ENCODE measurements around the gene FNDC1.

Gene FNDC1

DNA sequence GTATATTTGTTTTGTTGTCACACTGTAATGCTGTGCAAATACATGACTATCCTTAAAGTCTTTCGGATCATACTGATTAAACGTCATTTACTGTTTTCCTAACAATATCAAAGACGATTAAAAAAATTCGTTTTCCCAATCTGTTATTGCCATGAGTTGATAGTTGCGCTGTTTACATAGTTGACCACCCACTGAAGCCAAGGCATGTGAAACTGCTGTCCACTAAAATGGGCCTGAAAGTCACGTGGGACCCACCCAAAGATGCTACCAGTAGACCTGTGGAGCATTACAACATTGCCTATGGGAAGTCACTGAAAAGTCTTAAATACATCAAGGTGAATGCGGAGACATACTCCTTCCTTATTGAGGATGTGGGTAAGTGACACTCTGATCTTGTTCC, 28.1 kb downstream of the FNDC1 start:
- no peaks in the 10 kb centered on the region for H3K4me1 ChIP-seq
- DNase-seq: no peak
- TF ChIP-seq, protein P1, sequence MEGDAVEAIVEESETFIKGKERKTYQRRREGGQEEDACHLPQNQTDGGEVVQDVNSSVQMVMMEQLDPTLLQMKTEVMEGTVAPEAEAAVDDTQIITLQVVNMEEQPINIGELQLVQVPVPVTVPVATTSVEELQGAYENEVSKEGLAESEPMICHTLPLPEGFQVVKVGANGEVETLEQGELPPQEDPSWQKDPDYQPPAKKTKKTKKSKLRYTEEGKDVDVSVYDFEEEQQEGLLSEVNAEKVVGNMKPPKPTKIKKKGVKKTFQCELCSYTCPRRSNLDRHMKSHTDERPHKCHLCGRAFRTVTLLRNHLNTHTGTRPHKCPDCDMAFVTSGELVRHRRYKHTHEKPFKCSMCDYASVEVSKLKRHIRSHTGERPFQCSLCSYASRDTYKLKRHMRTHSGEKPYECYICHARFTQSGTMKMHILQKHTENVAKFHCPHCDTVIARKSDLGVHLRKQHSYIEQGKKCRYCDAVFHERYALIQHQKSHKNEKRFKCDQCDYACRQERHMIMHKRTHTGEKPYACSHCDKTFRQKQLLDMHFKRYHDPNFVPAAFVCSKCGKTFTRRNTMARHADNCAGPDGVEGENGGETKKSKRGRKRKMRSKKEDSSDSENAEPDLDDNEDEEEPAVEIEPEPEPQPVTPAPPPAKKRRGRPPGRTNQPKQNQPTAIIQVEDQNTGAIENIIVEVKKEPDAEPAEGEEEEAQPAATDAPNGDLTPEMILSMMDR (IDR thresholded peaks at IDR 0.05; ENCODE audit: low read depth, low read length): no peak
- no peaks in the 10 kb centered on the region for H3K36me3 ChIP-seq
- H3K4me3 ChIP-seq (ENCODE audit: low read depth, low read length): no peak overlapping the region
- H3K27me3 ChIP-seq: peaks cover 22% of the 10 kb centered on the region
- no peaks in the 10 kb centered on the region for H3K9me3 ChIP-seq

DNA sequence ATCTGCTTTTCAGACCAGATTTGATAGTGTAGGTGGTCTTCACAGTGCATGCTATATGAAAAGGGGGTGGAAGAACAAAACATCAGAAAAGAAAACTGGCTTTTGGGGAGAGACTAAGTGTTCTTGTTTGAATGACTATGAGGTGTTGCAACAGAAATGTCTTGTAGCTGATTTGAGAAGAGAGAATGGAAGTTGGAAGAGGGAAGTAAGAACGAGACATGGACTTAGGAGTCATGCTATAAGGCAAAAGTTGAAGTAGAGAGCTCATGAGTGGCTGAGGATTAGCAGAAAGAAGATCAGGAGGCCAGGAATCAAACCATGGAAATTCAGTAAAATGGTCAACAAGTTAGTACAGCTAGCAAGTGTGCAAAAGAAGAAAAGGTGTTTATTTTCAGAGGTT, 32.1 kb downstream of the FNDC1 start:
- TF ChIP-seq, protein P1 (IDR thresholded peaks at IDR 0.05; ENCODE audit: low read depth, low read length): no peak
- Histone ChIP-seq H3K4me3 (ENCODE audit: low read depth, low read length) (no peak overlapping the region), H3K9me3 (no peaks in the 10 kb centered on the region), H3K4me1 (no peaks in the 10 kb centered on the region), H3K27me3 (peaks cover 21% of the 10 kb centered on the region), H3K36me3 (no peaks in the 10 kb centered on the region)
- no peak for DNase-seq

DNA sequence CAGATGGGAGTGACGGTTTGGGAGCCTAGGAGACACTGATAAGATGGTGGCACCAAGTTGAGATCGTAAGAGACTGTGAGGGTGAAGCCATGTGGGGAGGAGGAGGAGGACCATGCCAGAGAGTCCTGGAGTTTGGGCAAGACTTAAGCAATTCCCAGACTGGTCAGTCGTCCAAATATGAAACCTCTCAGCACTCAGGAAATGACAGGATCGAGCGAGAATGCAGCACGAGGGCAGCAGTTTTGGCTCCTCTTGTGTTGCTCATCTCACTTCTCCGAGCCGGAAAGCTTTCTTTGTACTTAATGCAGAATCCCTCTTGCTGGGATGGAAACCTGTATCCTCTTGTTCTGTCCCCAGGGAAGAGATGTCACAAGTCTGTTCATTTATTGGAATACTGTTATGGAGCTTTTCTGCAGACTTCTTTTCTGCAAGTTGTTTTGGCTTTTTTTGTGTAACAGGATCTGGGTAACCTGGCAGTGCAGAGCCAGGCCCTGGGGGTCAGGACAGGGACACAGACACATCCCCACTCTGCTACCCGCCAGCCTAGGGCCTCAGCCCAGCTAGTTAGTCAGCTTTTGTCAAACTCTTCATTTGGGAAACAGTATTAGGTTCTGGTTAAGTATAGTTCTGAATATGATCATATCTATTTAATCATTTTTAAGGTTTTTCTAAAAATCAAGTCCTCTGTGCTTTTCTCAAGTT, 34.3 kb downstream of the FNDC1 start:
- no peak for DNase-seq

DNA sequence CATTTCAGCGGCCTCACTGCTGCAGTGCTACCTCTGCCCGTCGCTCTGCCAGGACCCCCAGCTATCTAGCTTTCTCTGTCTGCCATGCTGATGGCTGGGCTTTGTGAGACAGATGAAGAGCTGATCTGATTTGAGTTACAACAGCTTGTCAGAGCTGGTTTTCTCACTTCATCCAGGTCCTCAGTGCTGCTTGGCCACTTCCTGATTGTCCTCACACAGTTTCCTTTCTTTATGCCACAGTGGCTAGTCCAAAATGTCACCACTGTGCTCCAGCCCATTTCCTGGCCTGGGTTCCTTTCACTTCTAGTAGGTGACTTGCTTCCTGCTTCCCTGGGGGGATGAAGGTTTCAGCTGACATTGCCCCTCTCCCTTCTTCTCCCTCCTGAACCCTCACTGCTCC, 35.4 kb downstream of the FNDC1 start:
- H3K4me1 ChIP-seq: no peaks in the 10 kb centered on the region
- no peaks in the 10 kb centered on the region for H3K36me3 ChIP-seq
- TF ChIP-seq, protein P1 (IDR thresholded peaks at IDR 0.05; ENCODE audit: low read depth, low read length): no peak
- DNase-seq: no peak
- no peaks in the 10 kb centered on the region; the same call in 1 of the 2 replicates for H3K27me3 ChIP-seq
- H3K4me3 ChIP-seq (ENCODE audit: low read depth, low read length): no peak overlapping the region
- H3K9me3 ChIP-seq: no peaks in the 10 kb centered on the region

More for the DNA sequence above, 34.3 kb downstream of the FNDC1 start:
- no peaks in the 10 kb centered on the region for H3K4me1 ChIP-seq
- no peaks in the 10 kb centered on the region for H3K9me3 ChIP-seq
- TF ChIP-seq, protein P1 (IDR thresholded peaks at IDR 0.05; ENCODE audit: low read depth, low read length): no peak
- no peaks in the 10 kb centered on the region for H3K36me3 ChIP-seq
- no peak overlapping the region for H3K4me3 ChIP-seq (ENCODE audit: low read depth, low read length)
- H3K27me3 ChIP-seq: peaks cover 4% of the 10 kb centered on the region; the same call in 1 of the 2 replicates

DNA sequence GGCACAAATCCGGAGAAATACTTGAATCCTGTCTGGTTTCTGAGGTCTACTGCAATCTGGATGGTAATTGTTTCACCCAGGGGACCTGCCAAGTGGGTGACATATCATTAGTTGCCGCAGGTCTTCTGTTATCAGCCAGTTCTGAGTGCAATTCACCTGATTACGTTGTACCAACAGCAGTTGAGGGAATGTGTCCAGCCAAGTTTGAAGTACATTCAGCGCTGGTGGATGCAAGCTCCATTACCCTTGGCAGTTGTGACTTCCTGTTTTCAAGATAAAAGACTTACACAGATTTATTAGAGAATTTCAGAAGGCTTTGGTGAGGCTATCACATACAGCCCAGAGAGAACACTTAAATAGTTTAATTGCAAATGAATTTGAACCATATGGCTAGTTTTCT, 42.8 kb downstream of the FNDC1 start:
- Histone ChIP-seq H3K9me3 (no peaks in the 10 kb centered on the region), H3K4me1 (no peaks in the 10 kb centered on the region), H3K27me3 (peaks cover 27% of the 10 kb centered on the region), H3K4me3 (ENCODE audit: low read depth, low read length) (no peak overlapping the region), H3K36me3 (no peaks in the 10 kb centered on the region)
- DNase-seq: no peak
- TF ChIP-seq, protein P1 (IDR thresholded peaks at IDR 0.05; ENCODE audit: low read depth, low read length): no peak

DNA sequence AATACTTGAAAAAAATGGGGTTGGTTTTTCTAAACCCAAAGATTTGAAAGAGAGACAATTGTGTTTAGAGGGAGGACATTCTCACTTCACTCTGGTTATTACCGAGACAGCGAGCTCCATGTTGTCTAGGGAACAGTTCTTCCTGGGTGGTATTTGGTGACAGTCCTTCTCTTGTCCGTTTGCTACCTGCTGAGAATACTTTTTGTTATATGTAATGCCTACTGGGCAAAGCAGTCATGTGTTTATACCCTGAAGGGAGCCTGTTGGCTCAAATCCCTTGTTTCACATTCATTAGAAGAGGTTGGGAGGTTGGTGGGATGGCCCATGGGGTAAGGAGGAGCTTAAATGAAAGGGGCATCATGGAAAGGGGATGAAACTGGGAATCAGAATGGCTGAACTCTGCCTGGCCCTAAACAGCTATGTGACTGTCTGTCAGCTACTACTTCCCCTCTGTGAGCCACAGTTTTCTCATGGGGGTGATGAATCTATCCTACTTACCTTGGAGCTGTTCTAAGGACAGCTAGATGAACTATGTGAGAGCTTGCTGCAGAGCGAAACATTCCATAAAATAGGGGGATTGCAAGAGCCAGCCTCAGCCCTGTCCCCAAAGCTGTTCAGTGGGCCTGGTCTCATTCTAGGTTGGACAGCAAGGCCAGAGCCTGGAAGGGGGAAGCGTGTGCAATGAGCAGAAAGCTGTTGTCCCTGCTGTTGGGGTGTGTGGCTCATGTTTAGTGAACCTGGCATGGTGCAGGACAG, 43.5 kb downstream of the FNDC1 start:
- Histone ChIP-seq H3K4me1 (no peaks in the 10 kb centered on the region), H3K4me3 (ENCODE audit: low read depth, low read length) (no peak overlapping the region), H3K27me3 (peaks cover 28% of the 10 kb centered on the region), H3K9me3 (no peaks in the 10 kb centered on the region), H3K36me3 (no peaks in the 10 kb centered on the region)
- TF ChIP-seq, protein P1 (IDR thresholded peaks at IDR 0.05; ENCODE audit: low read depth, low read length): no peak
- DNase-seq: no peak

Data from BE2C (cell line).